Cardiac septum (tissue), 1 donor: ENCODE measurements around the gene AIF1. TPM values are rescaled to one million over a fixed set of nuclear protein-coding genes. Genes with fewer than 3 reads are reported as not detected.

Source experiments
- DNase-seq: peaks from one replicate; pipeline ENCODE4 v3.0.0-alpha.2; 2020; ENCODE audit warnings: low spot score
- intact Hi-C: fragments of 100-400 bp; cut with DNase I; formaldehyde crosslinking; loops from one replicate; pipeline ENCODE4 v1.14.0; 2022
- total RNA-seq: library from RNA; stranded (reverse); fragmentation: NEBNext Ultra II Directional; extraction: Animal tissue kit (Norgen Biotek cat#: 25700); gene quantifications from one replicate; pipeline ENCODE4 v1.2.1, GENCODE V29; 2021
- donor health status: DM: no; HTN: no; CAD: no.

AIF1 gene
- total RNA-seq, 1 donor from 2014 or later: 10.3 TPM

GRCh38 chr6:31634969-31635575 is 20.0 kb downstream of the AIF1 start:
- intact Hi-C loops: no loop called here
- no peak for DNase-seq

- no peak for DNase-seq
- intact Hi-C loops: no loop called here
Observed at GRCh38 chr6:31636698-31637596, 21.9 kb downstream of the AIF1 start.

GRCh38 chr6:31639043-31639442 is 24.0 kb downstream of the AIF1 start:
- DNase-seq: no peak
- intact Hi-C loops: no loop called here

- DNase-seq: no peak
- intact Hi-C loops: no loop called here
Observed at GRCh38 chr6:31639449-31639861, 24.4 kb downstream of the AIF1 start.

GRCh38 chr6:31640612-31641011 is 25.6 kb downstream of the AIF1 start:
- intact Hi-C loops: no loop called here
- DNase-seq: no peak

GRCh38 chr6:31641370-31641769 is 26.3 kb downstream of the AIF1 start:
- intact Hi-C loops: no loop called here
- DNase-seq: no peak

- intact Hi-C loops: no loop called here
- no peak for DNase-seq
Observed at GRCh38 chr6:31642798-31643570, 27.9 kb downstream of the AIF1 start.

GRCh38 chr6:31643818-31644454 is 28.9 kb downstream of the AIF1 start:
- intact Hi-C loops: no loop called here

GRCh38 chr6:31645325-31645724 is 30.3 kb downstream of the AIF1 start:
- no peak for DNase-seq
- intact Hi-C loops: no loop called here

More at GRCh38 chr6:31643818-31644454, 28.9 kb downstream of the AIF1 start:
- DNase-seq: no peak

GRCh38 chr6:31651602-31652191 is 36.7 kb downstream of the AIF1 start:
- intact Hi-C loops: loop anchor here (1.0 kb wide), 1 partner anchor 14 kb away; no protein-coding TSS in a partner anchor
- DNase-seq: peak; percentile 90

- peak; percentile 93 for DNase-seq
- intact Hi-C loops: loop anchor here (1.0 kb wide), 1 partner anchor 12 kb away; no protein-coding TSS in a partner anchor
Observed at GRCh38 chr6:31652925-31653724, 38.1 kb downstream of the AIF1 start.

- DNase-seq: no peak
- intact Hi-C loops: no loop called here
Observed at GRCh38 chr6:31654574-31655348, 39.7 kb downstream of the AIF1 start.

- intact Hi-C loops: no loop called here
- no peak for DNase-seq
Observed at GRCh38 chr6:31655349-31656237, 40.6 kb downstream of the AIF1 start, which contains the start of gene APOM. APOM (plus strand) TSS chr6:31655894; CDS start chr6:31655967, 73 bp downstream.

- no peak for DNase-seq
- intact Hi-C loops: no loop called here
Observed at GRCh38 chr6:31657406-31658157, 42.5 kb downstream of the AIF1 start.

- no peak for DNase-seq
- intact Hi-C loops: no loop called here
Observed at GRCh38 chr6:31658158-31658688, 43.2 kb downstream of the AIF1 start.
